Fibroblast of skin of abdomen (primary cell): ENCODE data around the gene SHTN1. TPM values are rescaled to one million over a fixed set of nuclear protein-coding genes. Genes with fewer than 3 reads are reported as not detected.

Source experiments
- DNase-seq: peaks from one replicate; pipeline ENCODE4 v3.0.0-alpha.2; 2013
- polyA plus RNA-seq, 2 experiments: library from polyadenylated mRNA; unstranded; fragments of 120-200 nt; gene quantifications; one replicate each; pipeline ENCODE4 v1.2.1, GENCODE V29; 2013; ENCODE audit not compliant: insufficient read length in 2 of 2

The SHTN1 gene
- polyA plus RNA-seq (2013, experiment 1 of 2; ENCODE audit: insufficient read length), result 6.8 TPM
- 6.2 TPM for polyA plus RNA-seq (2013, experiment 2 of 2; ENCODE audit: insufficient read length)

DNA sequence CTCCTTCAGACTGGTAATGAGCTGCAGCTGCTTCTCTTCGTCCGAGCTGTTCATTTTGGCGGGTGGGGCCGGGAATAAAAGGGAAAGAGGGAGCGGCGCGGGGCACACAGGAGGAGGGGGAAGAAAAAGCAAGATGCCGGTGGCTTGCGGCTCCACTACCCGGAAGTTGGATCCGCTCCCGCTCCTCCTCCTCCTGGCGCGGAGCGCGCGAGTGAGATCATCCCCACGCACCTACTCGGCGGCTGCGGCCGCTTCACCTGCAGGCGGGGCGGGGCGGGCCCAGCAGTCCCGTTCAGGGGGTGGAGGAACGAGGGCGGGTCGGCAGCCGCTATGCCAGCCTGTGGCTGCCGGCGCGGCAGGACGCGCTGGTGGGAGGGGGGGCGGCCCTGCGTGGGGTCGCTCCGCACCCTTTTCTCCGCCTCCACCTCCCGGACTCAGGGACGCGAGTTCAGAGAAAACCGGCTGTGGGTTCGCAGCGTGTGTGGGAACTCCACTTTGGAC lies at the start of gene SHTN1:
TSS of gene SHTN1 (minus strand) at position 162 of the 501 bp plus-strand sequence. CDS start at position 54, 108 bp downstream.
- DNase-seq, result peak; percentile 59

DNA sequence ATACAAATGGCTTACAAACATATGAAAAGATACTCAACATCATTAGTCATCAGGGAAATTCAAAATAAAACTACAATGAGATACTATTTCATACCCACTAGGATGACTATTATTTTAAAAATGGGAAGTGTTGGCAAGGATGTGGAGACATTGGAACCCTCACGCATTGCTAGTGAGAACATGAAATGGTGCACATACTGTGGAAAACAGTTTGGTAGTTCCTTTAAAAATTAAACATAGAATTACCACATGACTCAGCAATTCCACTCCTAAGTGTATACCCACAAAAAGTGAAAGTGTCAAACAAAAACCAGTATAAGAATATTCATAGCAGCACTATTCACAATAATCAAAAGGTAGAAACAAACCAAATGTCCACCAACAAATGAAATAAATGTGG lies 48.5 kb upstream of the SHTN1 start:
- no peak for DNase-seq

DNA sequence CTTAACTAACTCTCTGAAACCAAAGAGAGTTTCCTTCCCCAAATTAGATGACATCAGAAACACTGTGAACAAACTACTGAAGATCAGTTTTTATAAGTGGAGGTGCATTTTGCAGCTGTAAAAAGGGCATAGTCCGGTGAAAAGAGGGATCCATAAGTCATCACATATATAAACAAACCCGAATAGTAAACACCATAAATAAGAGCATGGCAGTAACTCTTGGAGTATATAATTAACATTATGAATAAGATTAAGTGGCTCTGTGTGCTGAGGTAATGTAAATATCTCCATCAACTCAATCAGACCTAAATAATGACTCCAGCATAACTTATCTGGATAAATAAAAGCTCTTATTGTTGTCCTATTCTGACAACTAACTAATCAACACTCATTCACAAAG lies 43.0 kb upstream of the SHTN1 start:
- DNase-seq, result no peak

GRCh38 chr10:117016266-117016665 lies 11.3 kb upstream of the SHTN1 start:
- DNase-seq, result no peak

DNA sequence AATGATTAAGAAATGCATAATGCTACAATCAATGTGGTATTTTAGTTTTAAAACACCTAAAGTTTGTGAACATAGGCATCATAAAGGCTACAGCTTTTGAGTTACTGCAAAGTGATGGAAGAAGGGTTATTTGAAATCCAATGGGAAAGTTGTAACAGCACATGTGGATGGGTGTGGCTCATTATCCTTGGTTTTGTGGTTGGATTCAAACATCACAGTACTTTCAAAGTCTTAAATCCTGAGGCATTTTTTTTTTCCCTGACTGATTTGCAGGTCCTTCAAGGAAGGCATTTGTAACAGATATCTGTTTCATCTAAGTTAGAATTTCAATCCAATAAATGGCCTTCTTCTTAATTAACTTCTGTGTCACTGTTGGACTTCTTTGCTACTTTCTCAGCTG lies 9.8 kb upstream of the SHTN1 start:
- DNase-seq, result no peak

- peak; percentile 59 for DNase-seq
Observed at GRCh38 chr10:117007080-117007479, 2.1 kb upstream of the SHTN1 start.

DNA sequence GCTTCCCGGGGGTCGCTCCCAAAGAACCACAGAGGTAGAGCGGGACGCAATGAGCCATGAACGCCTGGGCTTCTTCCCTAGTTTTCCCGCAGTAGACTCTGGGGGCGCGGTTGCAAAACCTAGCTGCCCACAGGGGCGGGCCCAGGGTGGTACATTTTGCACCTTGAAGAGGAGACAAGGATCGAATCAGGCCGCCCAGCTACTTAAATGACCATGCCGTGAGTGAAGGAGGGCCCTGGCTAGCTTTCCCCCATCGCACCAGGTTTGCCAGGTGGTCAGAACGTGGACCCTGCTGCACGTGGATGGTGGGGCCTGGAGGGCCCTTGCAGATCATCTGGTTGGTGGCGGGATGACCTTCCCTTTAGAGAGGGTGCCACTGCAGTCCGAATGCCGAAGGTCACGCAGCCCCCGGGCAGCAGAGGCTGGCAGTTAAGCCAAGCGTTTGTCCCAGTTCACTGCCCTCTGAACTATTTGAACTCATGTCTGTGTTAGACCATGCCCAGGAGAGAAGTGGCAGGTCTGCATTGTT lies 604 bp upstream of the SHTN1 start:
- peak; percentile 9 for DNase-seq

GRCh38 chr10:117004227-117005025 lies 561 bp downstream of the SHTN1 start:
- DNase-seq, result peak; percentile 12

DNA sequence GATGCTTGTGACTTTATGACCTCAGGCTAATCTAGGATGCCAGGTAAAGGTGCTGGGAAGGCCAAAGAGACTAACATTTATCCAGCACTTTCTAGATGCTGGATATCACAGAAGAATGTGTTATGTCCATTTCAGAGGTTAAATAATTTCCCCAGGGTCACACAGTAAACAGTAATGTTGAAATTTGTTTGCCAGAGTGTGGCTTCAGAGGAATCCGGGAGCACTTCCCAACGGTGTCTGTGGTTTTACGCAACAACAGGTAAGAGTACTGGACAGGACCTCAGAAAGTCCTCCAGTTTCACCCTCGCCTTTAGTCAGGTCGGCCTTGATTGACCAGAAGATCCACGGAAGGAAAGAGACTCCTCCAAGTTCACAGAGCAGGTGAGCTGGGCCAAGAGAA lies 1.7 kb downstream of the SHTN1 start:
- no peak for DNase-seq

GRCh38 chr10:117002206-117002605 lies 2.8 kb downstream of the SHTN1 start:
- DNase-seq, result no peak

DNA sequence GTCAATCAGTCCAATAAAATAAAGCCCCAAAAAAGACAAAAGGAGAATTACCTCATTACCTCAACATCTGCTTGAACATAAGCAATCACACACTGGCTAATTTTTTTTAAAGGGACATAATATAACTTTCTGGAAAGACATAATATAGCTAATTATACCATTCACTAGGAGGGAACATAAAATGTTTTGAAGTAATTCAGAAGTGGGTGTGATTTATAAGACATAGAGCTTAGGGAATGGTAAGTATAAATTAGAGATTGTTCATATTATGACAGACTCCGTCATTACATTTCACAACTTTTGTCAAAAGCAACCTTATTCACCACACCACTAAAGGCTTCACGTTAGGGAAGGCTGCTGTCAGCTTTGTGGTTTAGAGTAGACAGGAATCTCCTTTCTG lies 3.8 kb downstream of the SHTN1 start:
- no peak for DNase-seq

DNA sequence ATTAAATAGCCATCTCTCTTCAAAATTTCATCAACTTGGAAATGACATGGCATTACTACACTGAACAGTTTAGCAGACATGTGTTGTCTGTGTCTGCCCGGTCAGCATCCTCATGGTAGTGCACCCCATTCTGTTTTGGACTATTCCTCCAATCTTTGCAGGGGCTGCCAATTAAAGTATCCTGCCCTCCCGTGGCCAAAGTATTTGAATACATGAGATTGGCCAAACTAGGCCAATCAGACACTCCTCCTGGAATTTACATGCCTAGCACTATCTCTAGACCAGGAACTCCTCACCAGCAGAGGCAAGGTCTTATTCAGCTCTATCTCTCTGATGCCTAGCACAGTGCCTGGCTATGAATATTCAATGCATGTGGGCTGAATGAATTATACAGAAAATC lies 4.4 kb downstream of the SHTN1 start:
- DNase-seq, result no peak

DNA sequence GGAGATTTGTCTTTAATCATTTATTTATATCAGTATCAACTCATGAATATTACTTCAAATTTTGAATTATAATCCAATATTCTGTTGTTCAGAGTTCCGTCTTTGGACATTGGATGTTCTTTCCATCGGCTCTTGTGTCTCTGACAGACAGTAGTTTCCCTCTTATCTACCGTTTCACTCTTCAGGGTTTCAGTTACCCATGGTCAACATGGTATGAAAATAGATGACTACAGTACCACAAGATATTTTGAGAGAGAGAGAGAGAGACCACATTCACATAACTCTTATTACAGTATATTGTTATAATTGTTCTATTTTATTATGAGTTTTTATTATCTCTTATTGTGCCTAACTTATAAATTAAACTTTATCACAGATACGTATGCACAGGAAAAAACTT lies 6.8 kb downstream of the SHTN1 start:
- DNase-seq, result no peak

DNA sequence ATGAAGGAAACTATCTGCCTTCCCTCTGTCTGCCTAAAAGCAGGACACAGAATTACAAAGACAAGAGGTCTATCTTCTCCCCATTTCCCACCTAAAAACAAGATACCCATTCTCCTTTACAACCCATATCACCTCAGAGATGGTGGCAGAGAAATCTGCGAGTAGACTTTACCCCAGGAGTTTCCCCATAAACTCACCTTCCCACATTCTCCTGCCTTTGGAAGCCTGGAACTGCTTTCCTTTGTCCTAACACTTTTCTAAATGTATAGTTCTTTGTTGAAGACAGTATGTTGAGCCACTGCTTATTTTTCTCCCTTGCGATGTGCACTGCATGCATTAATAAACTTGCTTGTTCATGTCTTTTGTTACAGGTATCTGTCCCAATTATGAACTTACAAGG lies 8.0 kb downstream of the SHTN1 start:
- DNase-seq, result no peak

DNA sequence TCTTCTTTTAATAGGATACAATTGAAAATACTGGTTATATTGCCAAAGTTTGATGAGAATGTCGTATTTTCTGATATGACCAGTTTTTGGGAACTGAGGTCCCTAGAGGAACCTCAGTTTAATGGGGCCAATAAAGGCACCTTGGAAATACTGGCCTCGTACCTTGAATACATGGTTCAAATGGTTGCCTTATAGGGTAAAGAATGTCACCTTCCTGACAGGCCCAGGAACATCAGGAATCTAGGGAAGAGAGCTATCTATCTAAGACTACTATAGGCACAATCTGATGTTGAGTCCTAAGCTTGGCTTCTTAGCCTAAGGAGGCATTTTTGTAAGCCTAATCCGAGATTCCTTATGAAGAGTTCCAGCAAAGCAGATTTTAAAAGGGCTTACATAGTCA lies 9.3 kb downstream of the SHTN1 start:
- no peak for DNase-seq

DNA sequence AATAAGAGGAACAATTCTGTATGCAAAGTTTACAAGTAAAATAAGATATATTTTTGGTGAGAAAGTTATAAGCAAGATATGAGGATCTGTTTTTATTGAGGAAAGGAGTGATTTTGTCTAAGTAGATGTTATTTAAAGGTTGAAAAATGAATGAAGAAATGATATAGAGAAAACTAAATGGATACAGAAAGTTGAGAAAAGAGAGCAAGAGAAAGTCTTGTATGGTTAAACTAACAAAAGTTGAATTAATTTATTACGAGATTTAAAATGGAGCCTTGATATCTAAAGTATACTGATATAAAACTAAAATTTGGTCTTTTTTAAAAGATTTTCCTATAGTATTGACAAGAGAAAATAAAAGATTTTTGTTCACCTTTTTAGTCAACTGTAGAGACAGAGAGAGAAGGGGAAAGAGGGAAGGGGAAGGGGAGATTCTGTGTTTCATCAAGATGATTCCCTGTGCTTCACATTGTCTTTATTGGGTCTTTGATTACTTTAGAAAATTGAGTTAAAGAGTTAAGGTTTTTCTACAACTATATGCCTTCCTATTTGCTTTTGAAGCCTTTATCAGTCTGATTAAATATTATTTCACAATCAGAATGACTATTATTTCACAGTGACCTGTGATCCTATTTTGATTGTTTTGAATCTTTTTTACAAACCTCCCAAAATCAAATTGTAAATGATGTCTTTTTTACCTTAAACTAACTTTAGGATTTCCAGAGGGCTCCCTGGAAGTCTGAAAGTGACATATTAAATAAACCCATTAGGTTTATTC lies 10.7 kb downstream of the SHTN1 start:
- DNase-seq, result no peak

- DNase-seq, result no peak
Observed at GRCh38 chr10:116993610-116994009, 11.4 kb downstream of the SHTN1 start.

GRCh38 chr10:116992183-116992582 lies 12.8 kb downstream of the SHTN1 start:
- no peak for DNase-seq

- DNase-seq, result no peak
Observed at GRCh38 chr10:116990276-116990800, 14.6 kb downstream of the SHTN1 start.

DNA sequence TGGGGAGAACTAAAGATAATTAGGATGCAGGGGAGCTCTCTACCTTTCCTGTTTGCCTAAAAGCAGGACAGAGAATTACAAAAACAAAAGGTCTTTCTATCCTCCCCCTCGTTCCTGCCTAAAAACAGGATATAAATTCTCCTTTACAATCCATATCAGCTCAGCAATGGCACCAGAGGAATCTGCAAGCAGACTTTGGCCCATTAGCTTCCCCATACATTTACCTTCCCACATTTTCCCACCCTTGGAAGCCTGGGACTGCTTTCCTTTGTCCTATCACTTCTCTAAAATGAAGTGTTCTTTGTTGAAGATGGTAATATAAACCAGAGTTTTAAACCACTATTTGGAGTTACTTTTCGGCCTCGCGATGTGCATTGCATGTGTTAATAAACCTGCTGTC lies 15.5 kb downstream of the SHTN1 start:
- no peak for DNase-seq

DNA sequence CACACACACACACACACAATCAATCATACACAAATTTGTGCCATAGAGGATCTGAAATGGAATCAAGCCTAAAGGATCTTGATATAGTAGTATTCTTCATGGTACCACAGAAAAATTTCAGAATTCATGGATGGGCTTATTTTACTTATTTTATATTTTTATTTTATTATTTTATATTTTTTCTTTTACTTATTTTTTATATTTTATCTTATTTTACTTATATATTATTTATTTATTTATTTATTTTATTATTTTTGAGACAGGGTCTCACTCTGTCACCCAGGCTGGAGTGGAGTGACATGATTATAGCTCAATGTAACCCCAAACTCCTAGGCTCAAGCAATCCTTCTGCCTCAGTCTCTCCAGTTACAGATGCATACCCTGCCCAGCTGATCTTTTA lies 16.7 kb downstream of the SHTN1 start:
- no peak for DNase-seq

DNA sequence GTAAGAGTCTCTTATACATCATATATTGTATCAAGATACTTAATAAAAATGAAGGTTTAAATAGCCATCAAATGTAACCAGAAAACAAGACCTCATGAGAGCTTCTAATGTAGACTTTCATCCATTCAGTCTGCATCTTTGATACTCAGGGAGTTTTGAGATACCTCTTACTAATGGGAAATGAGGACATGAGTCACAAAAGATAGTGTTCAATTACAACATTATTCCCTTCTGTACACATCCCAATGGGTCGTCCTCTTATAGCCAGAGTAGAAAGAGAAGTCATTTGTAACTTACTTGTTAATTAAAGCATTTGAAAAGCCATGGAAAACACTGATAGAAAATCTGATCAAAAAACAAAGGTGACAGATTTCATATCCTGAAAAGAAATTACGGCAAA lies 19.4 kb downstream of the SHTN1 start:
- DNase-seq, result no peak
